Thyroid gland (tissue), 4 donors: ENCODE measurements around the gene RBM5.

Source experiments
- POLR2A ChIP-seq, 2 donors: fragments of 450-650 bp; IDR thresholded peaks; one replicate each; pipeline ENCODE4 v1.6.1; 2017; ENCODE audit warnings: antibody characterized with exemption in 2 of 2, mild to moderate bottlenecking in 2 of 2, moderate library complexity in 1 of 2
- TF ChIP-seq, protein P1 (sequence below), 6 experiments: fragments of 200-600 bp in 3 of 6; fragments of 450-650 bp in 3 of 6; sonication (generic) in 3 of 6; IDR thresholded peaks; one replicate each; pipeline ENCODE4 v1.5.1; 2016 to 2019; ENCODE audit warnings: antibody characterized with exemption in 6 of 6, mild to moderate bottlenecking in 2 of 6, inconsistent platforms in 1 of 6, moderate library complexity in 1 of 6

DNA sequence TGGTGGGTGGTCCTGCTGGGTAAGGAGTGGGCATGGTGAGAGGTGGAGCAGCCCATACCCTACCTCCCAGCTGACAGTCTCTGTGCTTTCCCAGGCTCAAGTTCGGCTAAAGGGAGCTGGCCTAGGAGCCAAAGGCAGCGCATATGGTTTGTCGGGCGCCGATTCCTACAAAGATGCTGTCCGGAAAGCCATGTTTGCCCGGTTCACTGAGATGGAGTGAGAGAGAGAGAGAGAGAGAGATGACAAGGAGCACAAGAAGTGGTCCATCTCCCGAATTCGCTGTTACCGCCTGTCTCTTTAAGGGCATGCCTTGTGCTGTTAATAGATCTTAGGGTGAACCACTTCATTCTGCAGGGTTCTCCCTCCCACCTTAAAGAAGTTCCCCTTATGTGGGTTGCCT lies 29.5 kb downstream of the RBM5 start:
- TF ChIP-seq, protein P1, sequence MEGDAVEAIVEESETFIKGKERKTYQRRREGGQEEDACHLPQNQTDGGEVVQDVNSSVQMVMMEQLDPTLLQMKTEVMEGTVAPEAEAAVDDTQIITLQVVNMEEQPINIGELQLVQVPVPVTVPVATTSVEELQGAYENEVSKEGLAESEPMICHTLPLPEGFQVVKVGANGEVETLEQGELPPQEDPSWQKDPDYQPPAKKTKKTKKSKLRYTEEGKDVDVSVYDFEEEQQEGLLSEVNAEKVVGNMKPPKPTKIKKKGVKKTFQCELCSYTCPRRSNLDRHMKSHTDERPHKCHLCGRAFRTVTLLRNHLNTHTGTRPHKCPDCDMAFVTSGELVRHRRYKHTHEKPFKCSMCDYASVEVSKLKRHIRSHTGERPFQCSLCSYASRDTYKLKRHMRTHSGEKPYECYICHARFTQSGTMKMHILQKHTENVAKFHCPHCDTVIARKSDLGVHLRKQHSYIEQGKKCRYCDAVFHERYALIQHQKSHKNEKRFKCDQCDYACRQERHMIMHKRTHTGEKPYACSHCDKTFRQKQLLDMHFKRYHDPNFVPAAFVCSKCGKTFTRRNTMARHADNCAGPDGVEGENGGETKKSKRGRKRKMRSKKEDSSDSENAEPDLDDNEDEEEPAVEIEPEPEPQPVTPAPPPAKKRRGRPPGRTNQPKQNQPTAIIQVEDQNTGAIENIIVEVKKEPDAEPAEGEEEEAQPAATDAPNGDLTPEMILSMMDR (IDR thresholded peaks at IDR 0.05) = no peak
- no peak for TF ChIP-seq POLR2A (IDR thresholded peaks at IDR 0.05)
